Fibroblast of pulmonary artery (primary cell): ENCODE results near the gene BOD1.

ENCODE experiments used
- DNase-seq: peaks from one replicate; pipeline ENCODE4 v3.0.0-alpha.2; 2010; ENCODE audit warnings: low read depth
- H3K4me3 ChIP-seq: replicated peaks from 2 replicates; pipeline ENCODE4 v1.5.1; 2011; ENCODE audit warnings: low read depth, mild to moderate bottlenecking, control low read depth, low read length, moderate library complexity
- CTCF ChIP-seq: IDR thresholded peaks from 2 replicates; pipeline ENCODE4 v1.5.1; 2011; ENCODE audit warnings: mild to moderate bottlenecking, control low read depth, low read length, inconsistent platforms; ENCODE audit errors: missing control alignments

The BOD1 gene

GRCh38 chr5:173611706-173612105 is 4.7 kb downstream of the BOD1 start:
- no peak overlapping the region for H3K4me3 ChIP-seq
- no peak for DNase-seq
- no peak for TF ChIP-seq CTCF

- H3K4me3 ChIP-seq: no peak overlapping the region
- no peak for TF ChIP-seq CTCF
- DNase-seq: no peak
These were observed 12.3 kb downstream of the BOD1 start for GRCh38 chr5:173604141-173604540.

DNA sequence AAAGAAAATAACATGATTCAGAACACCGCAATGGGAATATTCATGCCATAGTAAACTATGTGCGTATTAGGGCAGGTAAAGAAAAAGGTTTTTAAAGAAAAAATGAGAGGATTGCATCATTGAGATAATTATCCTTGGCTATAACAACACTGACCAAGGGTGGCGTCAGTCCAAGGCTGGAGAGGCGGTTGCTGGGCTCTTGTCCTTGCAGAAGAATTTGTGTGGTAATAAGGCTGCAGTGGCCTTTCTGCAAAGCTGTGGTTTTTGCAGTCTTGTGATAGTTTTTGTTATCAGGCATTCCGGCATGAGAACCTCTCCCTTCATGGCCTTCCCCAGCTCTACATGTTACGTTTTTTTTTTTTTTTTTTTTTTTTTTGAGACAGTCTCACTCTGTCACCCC is 14.0 kb downstream of the BOD1 start:
- no peak overlapping the region for H3K4me3 ChIP-seq
- no peak for TF ChIP-seq CTCF
- DNase-seq: peak; percentile 85

DNA sequence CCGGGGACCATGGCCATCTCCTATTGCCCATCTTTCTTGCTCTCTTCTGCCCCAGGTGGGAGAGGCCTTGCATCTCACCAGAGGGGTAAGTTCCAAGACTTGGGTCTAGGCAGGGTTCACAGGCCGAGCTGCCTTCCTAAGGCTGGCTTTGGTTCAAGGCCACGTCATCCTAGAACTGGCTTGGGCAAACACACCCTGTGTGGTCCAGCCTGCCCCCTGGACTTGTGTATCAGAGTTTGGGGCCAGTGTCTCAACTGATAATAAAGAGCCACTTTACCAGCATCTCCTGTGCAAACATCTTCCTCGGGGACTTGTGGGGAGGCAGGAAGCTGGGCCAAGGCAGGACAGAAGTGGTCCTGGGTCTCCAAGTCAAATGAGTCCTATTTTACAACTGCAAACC is 17.8 kb downstream of the BOD1 start:
- no peak for DNase-seq
- H3K4me3 ChIP-seq: no peak overlapping the region
- no peak for TF ChIP-seq CTCF

GRCh38 chr5:173597304-173597703 is 19.1 kb downstream of the BOD1 start:
- DNase-seq: no peak
- H3K4me3 ChIP-seq: no peak overlapping the region
- no peak for TF ChIP-seq CTCF

GRCh38 chr5:173595841-173596240 is 20.6 kb downstream of the BOD1 start:
- H3K4me3 ChIP-seq: no peak overlapping the region
- DNase-seq: no peak
- TF ChIP-seq CTCF: no peak

GRCh38 chr5:173594061-173594460 is 22.4 kb downstream of the BOD1 start:
- no peak overlapping the region for H3K4me3 ChIP-seq
- DNase-seq: no peak
- no peak for TF ChIP-seq CTCF
